CD4-positive, alpha-beta T cell (primary cell): ENCODE results near the gene SLC6A18. TPM values are rescaled to one million over a fixed set of nuclear protein-coding genes. Genes with fewer than 3 reads are reported as not detected.

Experiments used
- ATAC-seq: fragments of 200-7000 bp; cut with Tn5 transposase; one replicate; pipeline ENCODE4 v1.10.0; 2022; ENCODE audit warnings: mild to moderate bottlenecking; ENCODE audit not compliant: poor library complexity
- CTCF ChIA-PET: fragments of 350-600 bp; sonication (Branson Sonifier 250); formaldehyde crosslinking; loops from one replicate; lab custom pipeline; 2021; ENCODE audit warnings: antibody characterized with exemption, inconsistent platforms; lab: Charles Lee
- POLR2A ChIA-PET: fragments of 350-600 bp; sonication (Branson Sonifier 250); formaldehyde crosslinking; loops from one replicate; lab custom pipeline; 2021; ENCODE audit warnings: antibody characterized with exemption, inconsistent platforms; lab: Charles Lee
- DNase-seq, 14 experiments: peaks; one replicate each; pipeline ENCODE4 v3.0.0-alpha.2; 2013 to 2020; ENCODE audit warnings: mixed read lengths in 2 of 14
- H3K27ac ChIP-seq, 2 donors: one replicate each; pipeline versions ENCODE4 v1.5.1 to v1.7.0; 2013; ENCODE audit warnings: low read length in 2 of 2, low read depth in 1 of 2, mild to moderate bottlenecking in 1 of 2
- H3K27me3 ChIP-seq, 2 experiments: 1 replicate in 1 of 2; 2 replicates in 1 of 2; pipeline versions ENCODE4 v1.6.1 to v1.7.0; 2013; ENCODE audit warnings: low read length in 2 of 2, control low read depth in 1 of 2, mild to moderate bottlenecking in 1 of 2, moderate library complexity in 1 of 2; ENCODE audit not compliant: insufficient read depth in 2 of 2, control insufficient read depth in 1 of 2
- H3K36me3 ChIP-seq: one replicate; pipeline ENCODE4 v1.6.1; 2013; ENCODE audit warnings: low read length, control low read depth; ENCODE audit not compliant: insufficient read depth
- H3K4me1 ChIP-seq: one replicate; pipeline ENCODE4 v1.6.1; 2013; ENCODE audit warnings: low read length, control low read depth; ENCODE audit not compliant: insufficient read depth
- H3K4me3 ChIP-seq: one replicate; pipeline ENCODE4 v1.5.1; 2013; ENCODE audit warnings: mild to moderate bottlenecking, low read length, moderate library complexity
- H3K9me3 ChIP-seq, 2 experiments: 1 replicate in 1 of 2; 2 replicates in 1 of 2; pipeline versions ENCODE4 v1.6.1 to v1.7.0; 2013; ENCODE audit warnings: low read length in 2 of 2, mild to moderate bottlenecking in 2 of 2, control low read depth in 1 of 2, moderate library complexity in 1 of 2; ENCODE audit not compliant: control insufficient read depth in 1 of 2, insufficient read depth in 1 of 2
- H3K27ac Mint-ChIP-seq: one replicate; pipeline ENCODE4 v1.8.0; 2020; ENCODE audit warnings: mixed read lengths
- H3K27me3 Mint-ChIP-seq: one replicate; pipeline ENCODE4 v1.8.0; 2021; ENCODE audit warnings: mixed read lengths
- H3K36me3 Mint-ChIP-seq: one replicate; pipeline ENCODE4 v1.8.0; 2021; ENCODE audit warnings: low read depth, mixed read lengths
- H3K4me1 Mint-ChIP-seq: one replicate; pipeline ENCODE4 v1.8.0; 2021; ENCODE audit warnings: low read depth, mixed read lengths
- H3K4me3 Mint-ChIP-seq: one replicate; pipeline ENCODE4 v1.8.0; 2020; ENCODE audit warnings: mild to moderate bottlenecking, mixed read lengths
- H3K9me3 Mint-ChIP-seq: one replicate; pipeline ENCODE4 v1.8.0; 2020; ENCODE audit warnings: mixed read lengths
- intact Hi-C, 2 experiments: fragments of 100-400 bp; cut with DNase I in 1 of 2; cut with micrococcal nuclease in 1 of 2; formaldehyde crosslinking; loops; one replicate each; pipeline versions ENCODE4 v1.15.1 to v1.9.0; 2023 to 2025; cut with DNase I, micrococcal nuclease
- total RNA-seq, 174 experiments: library from RNA in 2 of 174; stranded (reverse) in 2 of 174; gene quantifications; one replicate each; pipeline ENCODE4 v1.2.3 and lab custom pipeline; 2021 to 2026
- TF ChIP-seq, protein P1 (sequence below): fragments of 200-600 bp; IDR thresholded peaks from one replicate; pipeline ENCODE4 v1.8.0; 2022; ENCODE audit warnings: antibody characterized with exemption, mild to moderate bottlenecking

Gene SLC6A18
- total RNA-seq, 2 experiments from 2014 or later, result not detected

GRCh38 chr5:1185629-1186350, 39.4 kb upstream of the SLC6A18 start:
- ChIA-PET POLR2A (no interaction called here), CTCF (interaction anchor here (1.4 kb wide), 1 partner anchor 459 kb away, joined by 3 read pairs; no protein-coding TSS in a partner anchor)
- Histone ChIP-seq H3K27ac (no peak overlapping the region), H3K4me1 (no peaks in the 10 kb centered on the region), H3K9me3 (peaks cover 0 to 15% of the 10 kb centered on the region in 2 experiments), H3K27me3 (peaks cover 11 to 16% of the 10 kb centered on the region in 2 experiments), H3K4me3 (no peak overlapping the region), H3K36me3 (no peaks in the 10 kb centered on the region)
- Mint-ChIP-seq H3K4me1 (no peaks in the 10 kb centered on the region), H3K9me3 (no peaks in the 10 kb centered on the region), H3K36me3 (no peaks in the 10 kb centered on the region), H3K27me3 (peaks cover 21% of the 10 kb centered on the region), H3K27ac (no peak overlapping the region), H3K4me3 (no peak overlapping the region)
- TF ChIP-seq, protein P1, sequence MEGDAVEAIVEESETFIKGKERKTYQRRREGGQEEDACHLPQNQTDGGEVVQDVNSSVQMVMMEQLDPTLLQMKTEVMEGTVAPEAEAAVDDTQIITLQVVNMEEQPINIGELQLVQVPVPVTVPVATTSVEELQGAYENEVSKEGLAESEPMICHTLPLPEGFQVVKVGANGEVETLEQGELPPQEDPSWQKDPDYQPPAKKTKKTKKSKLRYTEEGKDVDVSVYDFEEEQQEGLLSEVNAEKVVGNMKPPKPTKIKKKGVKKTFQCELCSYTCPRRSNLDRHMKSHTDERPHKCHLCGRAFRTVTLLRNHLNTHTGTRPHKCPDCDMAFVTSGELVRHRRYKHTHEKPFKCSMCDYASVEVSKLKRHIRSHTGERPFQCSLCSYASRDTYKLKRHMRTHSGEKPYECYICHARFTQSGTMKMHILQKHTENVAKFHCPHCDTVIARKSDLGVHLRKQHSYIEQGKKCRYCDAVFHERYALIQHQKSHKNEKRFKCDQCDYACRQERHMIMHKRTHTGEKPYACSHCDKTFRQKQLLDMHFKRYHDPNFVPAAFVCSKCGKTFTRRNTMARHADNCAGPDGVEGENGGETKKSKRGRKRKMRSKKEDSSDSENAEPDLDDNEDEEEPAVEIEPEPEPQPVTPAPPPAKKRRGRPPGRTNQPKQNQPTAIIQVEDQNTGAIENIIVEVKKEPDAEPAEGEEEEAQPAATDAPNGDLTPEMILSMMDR, result no peak
- intact Hi-C loops, result no loop called here
- DNase-seq, result no peak
- ATAC-seq, result no peak

GRCh38 chr5:1186351-1187233, 38.6 kb upstream of the SLC6A18 start:
- DNase-seq (no peak), ATAC-seq (no peak)
- Histone ChIP-seq H3K4me1 (no peaks in the 10 kb centered on the region), H3K27ac (no peak overlapping the region), H3K36me3 (no peaks in the 10 kb centered on the region), H3K9me3 (peaks cover 0 to 15% of the 10 kb centered on the region in 2 experiments), H3K27me3 (peaks cover 15 to 18% of the 10 kb centered on the region in 2 experiments), H3K4me3 (no peak overlapping the region)
- no peaks in the 10 kb centered on the region for H3K36me3 Mint-ChIP-seq
- TF ChIP-seq, protein P1, result no peak
- no peak overlapping the region for H3K27ac Mint-ChIP-seq
- peaks cover 24% of the 10 kb centered on the region for H3K27me3 Mint-ChIP-seq
- CTCF ChIA-PET, result no interaction called here
- H3K4me1 Mint-ChIP-seq, result no peaks in the 10 kb centered on the region
- H3K4me3 Mint-ChIP-seq, result no peak overlapping the region
- H3K9me3 Mint-ChIP-seq, result no peaks in the 10 kb centered on the region
- POLR2A ChIA-PET, result no interaction called here
- intact Hi-C loops, result no loop called here

- DNase-seq, result no peak
- POLR2A ChIA-PET, result no interaction called here
- Mint-ChIP-seq H3K4me1 (no peaks in the 10 kb centered on the region), H3K9me3 (no peaks in the 10 kb centered on the region), H3K36me3 (no peaks in the 10 kb centered on the region), H3K27ac (no peak overlapping the region), H3K27me3 (peaks cover 24% of the 10 kb centered on the region), H3K4me3 (no peak overlapping the region)
- TF ChIP-seq, protein P1, result no peak
- CTCF ChIA-PET, result no interaction called here
- Histone ChIP-seq H3K27ac (no peak overlapping the region), H3K4me1 (no peaks in the 10 kb centered on the region), H3K27me3 (peaks cover 15 to 18% of the 10 kb centered on the region in 2 experiments), H3K4me3 (no peak overlapping the region), H3K36me3 (no peaks in the 10 kb centered on the region), H3K9me3 (peaks cover 0 to 15% of the 10 kb centered on the region in 2 experiments)
- intact Hi-C loops, result no loop called here
- ATAC-seq, result no peak
Measured at GRCh38 chr5:1187234-1187949, 37.8 kb upstream of the SLC6A18 start.
